Measurements from ENCODE around the gene DET1. TPM values are rescaled to one million over a fixed set of nuclear protein-coding genes. Genes with fewer than 3 reads are reported as not detected.

Gene DET1
- 15.2 TPM for polyA plus RNA-seq (2013, experiment 1 of 4)
- 17.2 TPM for polyA plus RNA-seq (2013, experiment 2 of 4)
- 14.8 TPM for polyA plus RNA-seq (2013, experiment 3 of 4)
- polyA plus RNA-seq (2013, experiment 4 of 4): 17.5 TPM

- Histone ChIP-seq H3K27ac (ENCODE audit: insufficient read depth, low read depth, low read length, poor library complexity, severe bottlenecking) (peak within 1 kb of the TSS; percentile 69), H3K4me3 (ENCODE audit: insufficient read depth, low read depth, low read length) (peak within 1 kb of the TSS; percentile 74), H3K36me3 (ENCODE audit: control insufficient read depth, insufficient read depth, low read length) (no peaks in the 10 kb centered on the region), H3K27me3 (ENCODE audit: control insufficient read depth, insufficient read depth, low read length, poor library complexity, severe bottlenecking) (no peaks in the 10 kb centered on the region), H3K9me3 (ENCODE audit: control insufficient read depth, low read length) (no peaks in the 10 kb centered on the region), H3K4me1 (ENCODE audit: control insufficient read depth, insufficient read depth, low read length) (peaks cover 3% of the 10 kb centered on the region)
- 3 to 5% methylated on average over 32 to 33 of the region's 33 CpGs for WGBS, 2 experiments
Measured at GRCh38 chr15:88546248-88547129, at the start of gene DET1. Gene DET1, minus strand, starts transcription at chr15:88546681. Its CDS starts 14,976 bp downstream, at chr15:88531705.

- Histone ChIP-seq H3K36me3 (ENCODE audit: control insufficient read depth, insufficient read depth, low read length) (no peaks in the 10 kb centered on the region), H3K4me1 (ENCODE audit: control insufficient read depth, insufficient read depth, low read length) (no peaks in the 10 kb centered on the region), H3K9me3 (ENCODE audit: control insufficient read depth, low read length) (no peaks in the 10 kb centered on the region), H3K4me3 (ENCODE audit: insufficient read depth, low read depth, low read length) (no peak overlapping the region), H3K27me3 (ENCODE audit: control insufficient read depth, insufficient read depth, low read length, poor library complexity, severe bottlenecking) (no peaks in the 10 kb centered on the region), H3K27ac (ENCODE audit: insufficient read depth, low read depth, low read length, poor library complexity, severe bottlenecking) (no peak overlapping the region)
Measured at GRCh38 chr15:88591384-88591783, 44.9 kb upstream of the DET1 start.

GRCh38 chr15:88590759-88591158, 44.3 kb upstream of the DET1 start:
- Histone ChIP-seq H3K4me3 (ENCODE audit: insufficient read depth, low read depth, low read length) (no peak overlapping the region), H3K27ac (ENCODE audit: insufficient read depth, low read depth, low read length, poor library complexity, severe bottlenecking) (no peak overlapping the region), H3K27me3 (ENCODE audit: control insufficient read depth, insufficient read depth, low read length, poor library complexity, severe bottlenecking) (no peaks in the 10 kb centered on the region), H3K4me1 (ENCODE audit: control insufficient read depth, insufficient read depth, low read length) (no peaks in the 10 kb centered on the region), H3K36me3 (ENCODE audit: control insufficient read depth, insufficient read depth, low read length) (no peaks in the 10 kb centered on the region), H3K9me3 (ENCODE audit: control insufficient read depth, low read length) (no peaks in the 10 kb centered on the region)
- 86 to 91% methylated on average over 5 of the region's 6 CpGs for WGBS, 2 experiments

- Histone ChIP-seq H3K4me1 (ENCODE audit: control insufficient read depth, insufficient read depth, low read length) (no peaks in the 10 kb centered on the region), H3K36me3 (ENCODE audit: control insufficient read depth, insufficient read depth, low read length) (no peaks in the 10 kb centered on the region), H3K27me3 (ENCODE audit: control insufficient read depth, insufficient read depth, low read length, poor library complexity, severe bottlenecking) (no peaks in the 10 kb centered on the region), H3K9me3 (ENCODE audit: control insufficient read depth, low read length) (peaks cover 2% of the 10 kb centered on the region), H3K27ac (ENCODE audit: insufficient read depth, low read depth, low read length, poor library complexity, severe bottlenecking) (no peak overlapping the region), H3K4me3 (ENCODE audit: insufficient read depth, low read depth, low read length) (no peak overlapping the region)
- WGBS, 2 experiments: 82 to 84% methylated on average over 4 of the region's 4 CpGs
Measured at GRCh38 chr15:88586401-88587162, 40.1 kb upstream of the DET1 start.

- WGBS, 2 experiments: 92 to 93% methylated on average over 4 of the region's 4 CpGs
- no peak overlapping the region for H3K4me3 ChIP-seq (ENCODE audit: insufficient read depth, low read depth, low read length)
- no peak overlapping the region for H3K27ac ChIP-seq (ENCODE audit: insufficient read depth, low read depth, low read length, poor library complexity, severe bottlenecking)
- H3K36me3 ChIP-seq (ENCODE audit: control insufficient read depth, insufficient read depth, low read length): no peaks in the 10 kb centered on the region
- H3K9me3 ChIP-seq (ENCODE audit: control insufficient read depth, low read length): peaks cover 2% of the 10 kb centered on the region
- H3K4me1 ChIP-seq (ENCODE audit: control insufficient read depth, insufficient read depth, low read length): no peaks in the 10 kb centered on the region
- H3K27me3 ChIP-seq (ENCODE audit: control insufficient read depth, insufficient read depth, low read length, poor library complexity, severe bottlenecking): no peaks in the 10 kb centered on the region
Measured at GRCh38 chr15:88580532-88580931, 34.1 kb upstream of the DET1 start.

- H3K4me1 ChIP-seq (ENCODE audit: control insufficient read depth, insufficient read depth, low read length): peaks cover 9% of the 10 kb centered on the region
- H3K9me3 ChIP-seq (ENCODE audit: control insufficient read depth, low read length): peaks cover 2% of the 10 kb centered on the region
- H3K27ac ChIP-seq (ENCODE audit: insufficient read depth, low read depth, low read length, poor library complexity, severe bottlenecking): no peak overlapping the region
- no peaks in the 10 kb centered on the region for H3K27me3 ChIP-seq (ENCODE audit: control insufficient read depth, insufficient read depth, low read length, poor library complexity, severe bottlenecking)
- 86 to 89% methylated on average over 3 of the region's 3 CpGs for WGBS, 2 experiments
- H3K4me3 ChIP-seq (ENCODE audit: insufficient read depth, low read depth, low read length): no peak overlapping the region
- H3K36me3 ChIP-seq (ENCODE audit: control insufficient read depth, insufficient read depth, low read length): no peaks in the 10 kb centered on the region
Measured at GRCh38 chr15:88579322-88579721, 32.8 kb upstream of the DET1 start.

GRCh38 chr15:88574655-88575054, 28.2 kb upstream of the DET1 start:
- Histone ChIP-seq H3K27me3 (ENCODE audit: control insufficient read depth, insufficient read depth, low read length, poor library complexity, severe bottlenecking) (no peaks in the 10 kb centered on the region), H3K36me3 (ENCODE audit: control insufficient read depth, insufficient read depth, low read length) (no peaks in the 10 kb centered on the region), H3K4me1 (ENCODE audit: control insufficient read depth, insufficient read depth, low read length) (peaks cover 18% of the 10 kb centered on the region), H3K27ac (ENCODE audit: insufficient read depth, low read depth, low read length, poor library complexity, severe bottlenecking) (no peak overlapping the region), H3K4me3 (ENCODE audit: insufficient read depth, low read depth, low read length) (no peak overlapping the region), H3K9me3 (ENCODE audit: control insufficient read depth, low read length) (no peaks in the 10 kb centered on the region)
- whole genome bisulfite sequencing, 2 experiments: 37 to 41% methylated on average over 7 of the region's 7 CpGs

GRCh38 chr15:88574077-88574476, 27.6 kb upstream of the DET1 start:
- H3K4me3 ChIP-seq (ENCODE audit: insufficient read depth, low read depth, low read length): no peak overlapping the region
- H3K27ac ChIP-seq (ENCODE audit: insufficient read depth, low read depth, low read length, poor library complexity, severe bottlenecking): no peak overlapping the region
- H3K27me3 ChIP-seq (ENCODE audit: control insufficient read depth, insufficient read depth, low read length, poor library complexity, severe bottlenecking): no peaks in the 10 kb centered on the region
- H3K4me1 ChIP-seq (ENCODE audit: control insufficient read depth, insufficient read depth, low read length): peaks cover 18% of the 10 kb centered on the region
- 78 to 87% methylated on average over 1 of the region's 1 CpG for WGBS, 2 experiments
- no peaks in the 10 kb centered on the region for H3K9me3 ChIP-seq (ENCODE audit: control insufficient read depth, low read length)
- no peaks in the 10 kb centered on the region for H3K36me3 ChIP-seq (ENCODE audit: control insufficient read depth, insufficient read depth, low read length)

- H3K4me1 ChIP-seq (ENCODE audit: control insufficient read depth, insufficient read depth, low read length): peaks cover 18% of the 10 kb centered on the region
- no peaks in the 10 kb centered on the region for H3K9me3 ChIP-seq (ENCODE audit: control insufficient read depth, low read length)
- no peaks in the 10 kb centered on the region for H3K27me3 ChIP-seq (ENCODE audit: control insufficient read depth, insufficient read depth, low read length, poor library complexity, severe bottlenecking)
- H3K27ac ChIP-seq (ENCODE audit: insufficient read depth, low read depth, low read length, poor library complexity, severe bottlenecking): no peak overlapping the region
- no peaks in the 10 kb centered on the region for H3K36me3 ChIP-seq (ENCODE audit: control insufficient read depth, insufficient read depth, low read length)
- no peak overlapping the region for H3K4me3 ChIP-seq (ENCODE audit: insufficient read depth, low read depth, low read length)
- WGBS, 2 experiments: 90 to 93% methylated on average over 5 of the region's 5 CpGs
Measured at GRCh38 chr15:88571852-88572259, 25.4 kb upstream of the DET1 start.
